ENCODE results near the gene MTR.

Gene MTR

DNA sequence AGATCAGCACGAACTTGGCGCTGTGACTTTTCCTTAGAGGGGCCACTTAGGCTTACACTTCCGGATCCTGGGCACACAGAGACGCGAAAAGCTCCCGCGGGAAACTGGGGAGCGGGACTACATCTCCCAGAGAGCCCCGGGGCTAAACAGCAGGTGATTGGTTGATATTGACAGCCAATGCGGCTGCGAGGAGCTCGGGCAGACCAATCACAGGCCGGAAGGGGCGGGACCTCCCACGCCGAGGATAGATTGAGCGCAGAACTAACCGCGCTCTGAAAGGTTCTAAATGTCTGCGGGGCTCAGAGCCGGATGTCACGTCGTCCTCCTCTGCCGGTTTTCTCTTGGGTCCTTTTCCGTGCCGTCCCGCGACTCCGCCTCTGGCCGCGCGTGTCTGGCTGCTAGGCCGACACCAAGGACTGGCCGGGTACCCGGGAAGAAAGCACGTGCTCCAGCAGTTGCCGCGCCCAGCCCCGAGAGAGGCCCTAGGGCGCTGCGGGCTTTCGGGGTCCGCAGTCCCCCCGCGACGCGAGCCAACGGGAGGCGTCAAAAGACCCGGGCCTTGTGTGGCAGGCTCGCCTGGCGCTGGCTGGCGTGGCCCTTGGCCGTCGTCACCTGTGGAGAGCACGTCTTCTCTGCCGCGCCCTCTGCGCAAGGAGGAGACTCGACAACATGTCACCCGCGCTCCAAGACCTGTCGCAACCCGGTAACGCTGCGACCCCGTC lies at the start of gene MTR:
TSS of gene MTR (plus strand) at position 258 of the 722 bp plus-strand sequence. CDS start at position 670, 412 bp downstream.
- peak; percentile 92 to 96 (median 96) for DNase-seq (ENCODE audit: low read depth in 3 of 3)

DNA sequence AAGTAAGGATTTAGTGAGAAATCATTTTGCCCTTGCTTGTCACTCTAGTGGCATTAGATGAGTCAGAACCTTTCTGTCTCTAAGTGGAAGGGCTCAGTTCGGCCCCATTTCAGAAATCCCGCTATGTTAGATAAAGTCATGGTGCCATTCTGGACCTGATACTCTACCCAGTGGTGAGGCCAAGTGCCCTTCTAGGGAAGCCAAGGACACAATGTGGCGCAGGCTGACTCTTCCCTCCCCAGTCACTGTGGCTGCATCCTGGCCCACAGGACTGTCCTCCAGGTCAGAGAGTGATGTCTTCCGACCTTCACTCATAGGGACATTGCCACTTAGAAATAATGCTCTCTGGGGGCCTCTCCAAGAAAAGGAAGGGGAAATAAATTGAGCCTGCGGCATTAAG lies 48.3 kb upstream of the MTR start:
- no peak for DNase-seq (ENCODE audit: low read depth in 3 of 3)

DNA sequence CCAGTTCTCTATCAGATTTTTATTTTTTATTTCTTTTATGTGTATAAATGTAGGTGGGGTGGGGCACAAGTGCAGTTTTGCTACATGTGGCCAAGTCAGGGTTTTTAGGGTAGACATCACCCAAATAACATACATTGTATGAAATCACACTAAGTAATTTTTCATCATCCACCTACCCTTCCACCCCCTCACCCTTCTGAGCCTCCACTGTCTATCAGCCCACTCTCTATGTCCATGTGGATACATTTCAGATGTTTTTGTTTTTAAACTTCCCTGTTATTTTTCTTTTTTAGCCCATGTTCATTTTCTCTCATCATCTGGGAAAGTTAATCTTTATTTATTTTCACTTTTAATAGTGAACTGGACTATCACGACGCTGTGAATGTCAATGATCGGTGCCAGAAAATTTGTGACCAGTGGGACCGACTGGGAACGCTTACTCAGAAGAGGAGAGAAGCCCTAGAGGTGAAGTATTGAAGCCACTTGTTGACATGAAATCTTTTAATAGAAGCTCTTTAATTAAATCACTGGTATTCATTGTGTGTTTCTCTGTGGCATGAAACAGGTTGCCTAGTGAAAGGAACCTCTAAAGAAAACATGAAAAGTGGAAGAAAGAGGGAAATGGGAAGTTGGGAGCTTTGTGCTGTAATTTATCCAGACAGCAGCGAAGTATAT lies 47.6 kb upstream of the MTR start:
- DNase-seq (ENCODE audit: low read depth in 3 of 3), result no peak

DNA sequence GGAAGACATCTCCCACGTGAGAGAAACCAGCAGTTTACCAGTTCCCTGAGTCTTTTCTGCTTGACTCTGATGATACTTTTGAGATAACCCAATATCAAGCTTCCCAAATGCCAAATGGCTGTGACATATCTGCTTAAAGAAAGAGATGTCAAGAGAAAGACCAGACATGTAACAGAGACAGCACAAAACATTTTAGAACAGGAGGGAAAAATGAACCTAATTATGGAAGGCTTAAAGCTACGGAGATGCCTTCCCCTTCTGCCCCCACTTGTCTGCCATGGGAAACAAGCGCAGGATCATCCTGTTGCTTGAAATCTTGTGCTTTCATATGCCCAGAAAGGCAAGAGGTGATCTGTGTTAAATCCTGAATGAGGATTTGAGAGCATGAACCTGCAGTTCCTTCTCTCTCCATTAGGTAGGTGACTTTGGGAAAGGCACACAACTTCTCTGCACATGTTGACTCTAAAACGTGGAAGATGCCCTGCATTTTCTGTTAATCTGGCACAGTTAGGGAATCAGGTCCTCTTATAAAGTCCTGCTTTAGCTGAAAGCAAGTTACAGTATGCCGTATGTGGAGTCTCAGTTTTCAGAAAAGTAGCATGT lies 46.7 kb upstream of the MTR start:
- DNase-seq (ENCODE audit: low read depth in 3 of 3), result no peak

DNA sequence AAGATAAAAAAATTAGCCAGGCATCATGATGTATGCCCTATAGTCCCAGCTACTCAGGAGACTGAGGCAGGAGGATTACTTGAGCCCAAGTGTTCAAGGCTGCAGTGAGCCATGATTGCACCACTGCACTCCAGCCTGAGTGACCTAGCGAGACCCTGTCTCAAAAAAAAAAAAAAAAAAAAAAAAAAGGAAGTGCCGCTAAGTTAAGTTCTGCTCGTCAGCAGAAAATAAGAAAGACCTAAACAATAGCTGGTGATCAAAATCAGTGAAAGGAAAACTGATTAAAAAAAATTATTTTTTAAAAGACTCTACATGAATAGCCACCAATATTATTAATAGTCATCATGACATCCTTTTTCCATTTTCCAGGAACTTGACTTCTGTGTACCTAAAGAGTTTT lies 44.2 kb upstream of the MTR start:
- no peak for DNase-seq (ENCODE audit: low read depth in 3 of 3)

DNA sequence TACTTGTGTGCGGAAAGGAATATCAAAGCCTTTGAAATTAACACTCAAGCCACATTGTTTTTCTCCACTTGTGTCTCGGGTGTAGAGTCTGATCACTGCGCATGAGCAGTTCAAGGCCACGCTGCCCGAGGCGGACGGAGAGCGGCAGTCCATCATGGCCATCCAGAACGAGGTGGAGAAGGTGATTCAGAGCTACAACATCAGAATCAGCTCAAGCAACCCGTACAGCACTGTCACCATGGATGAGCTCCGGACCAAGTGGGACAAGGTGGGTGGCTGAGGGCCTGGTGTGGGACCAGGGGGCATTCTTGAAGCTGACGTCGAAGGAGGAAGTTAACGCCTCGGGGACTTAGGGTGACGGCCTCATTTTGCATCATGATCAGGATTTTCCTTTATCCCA lies 43.7 kb upstream of the MTR start:
- no peak for DNase-seq (ENCODE audit: low read depth in 3 of 3)

DNA sequence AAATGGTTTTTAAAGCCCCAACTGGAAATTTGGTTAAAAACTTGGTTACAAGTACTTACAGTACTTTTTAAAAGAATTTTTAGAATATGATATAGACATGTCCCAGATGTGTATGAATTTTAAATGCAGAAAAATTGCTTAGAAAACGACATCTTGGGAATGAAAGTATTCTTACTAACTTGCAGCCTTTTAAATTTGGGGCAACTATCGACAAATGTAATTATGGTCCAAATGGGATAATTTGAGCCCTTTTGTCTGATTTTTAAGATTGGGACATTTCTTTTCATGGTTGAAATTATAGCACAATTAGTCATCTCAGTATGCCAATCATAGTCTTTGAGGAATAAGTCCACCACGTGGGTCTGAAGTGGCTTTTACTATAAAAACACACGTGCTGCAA lies 43.2 kb upstream of the MTR start:
- DNase-seq (ENCODE audit: low read depth in 3 of 3), result no peak

DNA sequence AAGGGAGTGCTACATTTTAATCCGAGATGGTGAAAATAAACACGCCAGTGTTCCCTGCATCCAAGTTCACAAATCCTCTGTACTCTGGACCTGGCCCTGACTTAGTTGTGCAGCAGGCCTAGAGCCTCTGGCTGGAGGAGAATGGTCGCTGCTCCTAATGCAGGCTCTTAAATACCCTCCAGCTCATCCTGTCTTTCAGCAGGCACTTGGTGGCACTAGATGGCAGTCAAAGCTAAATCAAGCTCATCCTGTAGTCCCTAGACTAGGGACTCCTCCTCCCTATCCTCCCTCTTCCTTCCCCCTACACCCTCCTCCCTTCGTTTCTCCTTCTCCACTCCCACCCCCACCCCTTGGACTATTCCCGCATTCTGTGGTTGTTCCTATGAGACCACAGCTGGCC lies 41.6 kb upstream of the MTR start:
- DNase-seq (ENCODE audit: low read depth in 3 of 3), result no peak

DNA sequence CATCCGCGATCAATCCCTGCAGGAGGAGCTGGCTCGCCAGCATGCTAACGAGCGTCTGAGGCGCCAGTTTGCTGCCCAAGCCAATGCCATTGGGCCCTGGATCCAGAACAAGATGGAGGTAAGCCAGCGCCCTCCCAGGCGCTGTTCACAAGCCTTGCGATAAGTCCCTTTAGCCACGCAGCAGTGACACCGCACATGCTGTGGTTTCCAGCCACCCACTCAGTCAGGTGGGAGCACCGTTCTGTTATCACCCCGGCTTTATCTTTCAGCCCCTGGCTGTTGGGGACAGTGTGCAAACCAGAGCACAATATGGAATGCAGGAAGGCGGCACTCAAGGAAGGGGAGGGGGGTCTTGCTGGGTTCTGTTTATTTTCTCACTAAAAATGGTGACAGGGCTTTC lies 41.1 kb upstream of the MTR start:
- DNase-seq (ENCODE audit: low read depth in 3 of 3), result no peak

DNA sequence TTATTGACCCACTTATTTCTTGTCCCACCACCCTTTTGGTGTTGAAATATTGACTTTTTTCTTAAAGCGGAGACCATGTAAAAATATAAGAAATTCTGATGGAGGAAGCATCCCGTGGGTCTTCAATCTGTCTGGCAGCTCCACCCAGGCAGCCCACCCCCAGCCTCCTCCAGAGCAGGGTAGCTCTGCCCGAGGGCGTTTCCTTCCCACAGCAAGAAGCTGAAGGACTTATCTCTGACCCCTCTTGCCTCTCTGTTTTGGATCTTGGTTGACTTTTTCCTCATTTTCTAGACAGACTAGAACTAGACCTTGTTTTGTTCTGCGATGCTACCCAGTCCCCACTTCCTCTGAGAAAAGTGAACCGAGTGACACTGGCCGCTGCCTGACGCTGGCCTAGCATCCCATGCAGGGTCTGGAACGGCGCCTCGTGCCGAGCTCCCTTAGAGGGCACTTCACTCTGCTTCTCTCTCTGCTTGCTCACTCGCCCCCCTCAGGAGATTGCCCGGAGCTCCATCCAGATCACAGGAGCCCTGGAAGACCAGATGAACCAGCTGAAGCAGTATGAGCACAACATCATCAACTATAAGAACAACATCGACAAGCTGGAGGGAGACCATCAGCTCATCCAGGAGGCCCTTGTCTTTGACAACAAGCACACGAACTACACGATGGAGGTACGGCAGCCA lies 40.4 kb upstream of the MTR start:
- DNase-seq (ENCODE audit: low read depth in 3 of 3), result no peak

DNA sequence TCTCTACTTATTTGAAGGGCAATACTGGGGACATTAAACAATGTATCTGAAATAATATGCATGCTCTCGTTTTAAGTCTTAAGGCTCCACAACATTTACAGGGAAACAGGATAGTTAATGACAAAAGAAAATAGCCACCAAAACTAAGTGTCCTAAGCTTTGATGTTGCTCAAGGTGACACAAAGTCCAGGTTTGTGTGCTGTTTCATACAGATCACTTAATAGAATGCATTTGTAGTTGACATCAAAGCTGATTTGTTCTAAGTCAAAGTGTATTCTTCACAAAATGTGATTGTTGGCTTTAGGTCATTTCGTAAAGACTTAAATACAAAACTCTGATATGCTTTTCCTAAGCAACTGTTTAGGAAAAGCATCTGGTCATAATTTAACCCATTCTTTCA lies 37.5 kb upstream of the MTR start:
- no peak for DNase-seq (ENCODE audit: low read depth in 3 of 3)

DNA sequence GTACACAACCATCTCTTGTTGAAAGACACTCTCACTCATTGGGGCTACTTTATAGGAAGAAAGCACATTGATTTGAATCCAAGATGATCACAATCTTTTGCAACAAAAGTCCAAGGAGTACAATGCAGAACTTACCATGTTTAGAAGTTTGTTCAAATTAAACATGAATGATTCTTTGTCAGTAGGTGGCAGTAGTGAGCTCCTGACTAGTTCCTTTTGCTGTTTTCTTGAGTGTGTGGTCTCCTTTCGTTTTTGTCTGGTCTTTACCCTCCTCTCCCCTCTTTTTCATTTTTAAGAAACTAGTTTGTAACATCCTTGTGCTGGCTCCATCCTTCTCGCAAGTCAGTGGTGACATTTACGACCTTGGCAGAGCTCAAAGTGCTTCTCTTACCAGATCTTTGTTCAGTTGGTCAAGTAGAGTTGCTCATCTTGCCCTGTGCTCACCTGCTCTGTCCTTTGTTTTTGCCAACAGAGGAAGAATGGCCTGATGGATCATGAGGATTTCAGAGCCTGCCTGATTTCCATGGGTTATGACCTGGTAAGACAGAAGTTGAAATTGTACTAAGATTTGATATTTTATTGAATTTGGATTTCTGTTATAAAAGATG lies 35.7 kb upstream of the MTR start:
- no peak for DNase-seq (ENCODE audit: low read depth in 3 of 3)

DNA sequence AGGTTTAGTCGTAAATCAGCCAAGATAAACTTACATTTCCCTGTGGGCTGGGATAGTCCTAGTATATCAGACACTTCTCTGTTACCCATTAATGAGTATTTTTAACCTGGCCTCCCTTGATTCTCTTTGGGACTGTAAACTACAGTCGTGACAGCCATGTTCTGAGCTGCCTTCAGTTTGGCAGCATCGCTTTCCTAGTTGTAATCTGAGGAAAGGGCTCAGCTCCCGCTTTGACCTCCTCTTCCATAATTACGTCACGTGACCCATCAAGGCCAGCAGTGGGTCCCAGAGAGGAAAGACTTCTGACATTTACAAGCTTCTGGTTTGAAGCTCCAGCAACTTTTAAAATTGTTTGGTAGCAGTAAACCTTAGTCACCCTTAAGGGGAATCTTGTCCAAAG lies 34.6 kb upstream of the MTR start:
- no peak for DNase-seq (ENCODE audit: low read depth in 3 of 3)

DNA sequence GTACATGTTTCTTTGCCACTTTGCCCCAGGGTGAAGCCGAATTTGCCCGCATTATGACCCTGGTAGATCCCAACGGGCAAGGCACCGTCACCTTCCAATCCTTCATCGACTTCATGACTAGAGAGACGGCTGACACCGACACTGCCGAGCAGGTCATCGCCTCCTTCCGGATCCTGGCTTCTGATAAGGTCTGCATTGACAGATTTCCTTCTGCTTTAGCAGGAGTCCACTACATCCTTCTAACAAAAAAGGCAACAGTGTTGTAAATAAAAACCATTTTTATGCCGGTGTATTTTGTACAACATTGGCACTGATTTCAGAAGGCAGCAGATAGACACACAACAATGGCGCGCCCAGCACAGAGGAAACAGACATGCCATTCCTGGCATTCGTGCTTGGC lies 34.1 kb upstream of the MTR start:
- no peak for DNase-seq (ENCODE audit: low read depth in 3 of 3)

DNA sequence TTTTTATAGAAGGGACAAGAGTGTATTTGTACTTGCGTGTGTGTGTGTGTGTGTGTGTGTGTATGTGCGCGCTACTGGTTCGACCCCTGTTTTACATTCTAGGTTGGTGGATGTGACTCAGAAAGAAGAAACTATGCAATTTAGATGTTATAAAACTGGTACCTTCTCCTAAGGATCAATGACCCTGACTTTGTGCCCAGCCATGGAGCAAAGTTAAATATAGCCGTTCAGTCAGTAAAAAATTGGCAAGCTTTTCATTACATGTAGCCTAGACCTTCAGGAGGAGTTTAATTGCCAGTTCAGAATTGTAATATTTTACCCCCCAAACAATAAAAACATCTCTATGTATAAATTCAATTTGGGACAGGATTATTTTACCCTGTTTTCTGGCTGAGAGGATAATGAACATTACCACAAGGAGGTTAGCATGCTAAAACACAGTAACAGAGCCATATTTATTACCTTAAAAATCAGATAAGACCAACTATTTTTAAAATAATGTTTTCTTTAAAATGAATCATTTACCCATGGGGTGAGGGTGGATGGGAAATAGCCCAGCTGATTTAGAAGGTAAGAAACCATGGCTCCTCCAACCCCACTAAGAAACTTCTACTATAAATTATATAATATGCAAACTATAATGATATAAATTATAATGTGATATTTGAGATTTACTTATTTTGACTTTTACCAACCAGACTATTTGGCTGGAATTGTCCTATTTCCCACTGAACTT lies 33.5 kb upstream of the MTR start:
- no peak for DNase-seq (ENCODE audit: low read depth in 3 of 3)

DNA sequence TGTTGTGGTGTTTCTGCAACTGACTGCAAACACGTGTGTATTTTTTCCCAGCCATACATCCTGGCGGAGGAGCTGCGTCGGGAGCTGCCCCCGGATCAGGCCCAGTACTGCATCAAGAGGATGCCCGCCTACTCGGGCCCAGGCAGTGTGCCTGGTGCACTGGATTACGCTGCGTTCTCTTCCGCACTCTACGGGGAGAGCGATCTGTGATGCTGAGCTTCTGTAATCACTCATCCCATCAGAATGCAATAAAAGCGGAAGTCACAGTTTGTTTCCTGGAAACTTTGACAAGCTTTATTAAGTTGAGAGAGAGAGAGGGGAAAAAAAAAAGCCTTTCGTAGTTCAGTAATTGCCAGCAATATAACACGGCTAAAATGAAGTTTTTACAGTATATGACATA lies 32.7 kb upstream of the MTR start:
- DNase-seq (ENCODE audit: low read depth in 3 of 3), result no peak

DNA sequence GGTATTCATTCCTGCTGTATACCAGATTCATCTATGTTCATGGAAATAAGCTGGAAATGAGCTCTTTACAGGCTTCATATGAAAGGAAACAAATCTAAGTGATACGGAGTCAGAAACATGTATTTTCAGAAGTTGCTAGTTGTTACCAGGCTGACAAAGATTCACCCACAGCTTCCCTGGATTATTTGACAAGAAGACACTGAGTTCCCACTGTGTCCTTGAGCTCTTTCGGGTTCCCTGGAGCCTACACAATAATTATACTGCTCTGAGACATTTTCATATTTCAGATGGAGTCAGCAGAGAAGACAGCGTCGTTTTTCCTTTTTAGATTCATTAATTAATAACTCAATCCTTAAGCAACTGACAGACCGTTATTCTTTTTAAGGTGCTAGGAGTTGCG lies 29.3 kb upstream of the MTR start:
- DNase-seq (ENCODE audit: low read depth in 3 of 3), result no peak

DNA sequence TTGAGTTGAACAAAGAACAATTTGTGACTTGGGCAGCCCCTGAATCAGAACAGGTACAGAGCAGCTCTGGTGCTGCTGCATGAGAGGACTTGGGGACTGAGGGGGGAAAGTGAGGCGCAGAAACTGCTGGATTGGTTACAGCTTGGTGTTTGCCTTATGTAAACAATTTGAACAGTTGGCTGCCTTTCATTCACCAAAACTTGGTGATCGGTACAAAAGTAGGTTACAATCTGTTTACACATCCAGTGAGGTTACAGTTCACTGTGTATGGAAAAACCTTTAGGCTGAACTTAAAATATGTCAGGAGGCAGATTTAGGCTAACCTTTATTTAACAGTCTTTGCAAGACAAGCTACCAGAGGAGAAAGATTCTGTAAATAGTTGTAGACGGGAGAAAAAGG lies 28.6 kb upstream of the MTR start:
- DNase-seq (ENCODE audit: low read depth in 3 of 3), result no peak

DNA sequence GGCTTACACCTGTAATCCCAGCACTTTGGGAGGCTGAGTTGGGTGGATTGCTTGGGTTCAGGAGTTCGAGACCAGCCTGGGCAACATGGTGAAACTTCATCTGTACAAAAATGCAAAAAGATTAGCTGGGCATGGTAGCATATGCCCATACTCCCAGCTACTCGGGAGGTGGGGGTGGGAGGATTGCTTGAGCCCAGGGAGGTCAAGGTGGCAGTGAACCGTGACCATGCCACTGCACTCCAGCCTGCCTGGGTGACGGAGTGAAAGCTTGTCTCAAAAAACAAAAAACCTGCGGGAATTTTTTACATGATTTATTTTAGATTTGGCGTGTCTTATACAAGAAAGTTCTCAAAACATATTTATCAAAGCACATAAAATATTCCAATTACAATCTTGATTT lies 27.8 kb upstream of the MTR start:
- DNase-seq (ENCODE audit: low read depth in 3 of 3), result no peak

DNA sequence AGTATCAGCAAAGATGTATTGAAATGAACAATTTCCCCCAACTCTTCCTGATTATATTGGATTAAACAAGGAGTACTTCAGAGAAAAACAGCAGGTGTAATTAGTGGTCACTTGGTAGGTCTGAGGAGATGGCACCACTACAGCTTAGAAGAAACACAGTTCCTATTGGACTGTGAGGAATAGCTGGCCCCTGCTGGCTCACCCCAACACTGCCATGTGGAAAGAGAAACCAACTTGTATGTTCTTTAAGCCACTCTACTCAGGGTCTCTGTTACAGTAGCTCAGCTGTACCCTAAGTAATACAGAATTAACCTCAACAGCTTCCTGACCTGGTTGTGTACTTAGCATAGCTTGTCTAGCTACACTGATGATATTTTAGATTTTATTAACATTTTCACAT lies 26.5 kb upstream of the MTR start:
- no peak for DNase-seq (ENCODE audit: low read depth in 3 of 3)

DNA sequence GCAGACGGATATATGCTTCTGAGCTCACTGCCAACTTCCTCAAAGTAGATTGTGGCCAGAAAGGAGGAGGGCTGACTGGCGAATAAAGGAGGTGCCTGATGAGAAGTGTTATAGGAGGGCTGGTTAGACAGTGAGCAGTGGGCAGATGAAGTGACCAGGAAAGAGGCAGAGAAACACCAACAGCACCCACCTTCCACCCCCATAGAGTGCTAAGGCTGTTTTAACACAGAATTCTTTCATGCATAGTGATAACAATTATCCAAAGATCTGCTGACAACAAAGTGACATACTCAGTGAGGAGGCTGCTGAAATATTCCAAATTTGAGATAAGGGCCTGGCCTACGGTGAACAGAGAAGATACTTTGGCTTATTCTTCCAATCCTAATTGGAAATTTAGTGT lies 21.2 kb upstream of the MTR start:
- DNase-seq (ENCODE audit: low read depth in 3 of 3), result no peak

DNA sequence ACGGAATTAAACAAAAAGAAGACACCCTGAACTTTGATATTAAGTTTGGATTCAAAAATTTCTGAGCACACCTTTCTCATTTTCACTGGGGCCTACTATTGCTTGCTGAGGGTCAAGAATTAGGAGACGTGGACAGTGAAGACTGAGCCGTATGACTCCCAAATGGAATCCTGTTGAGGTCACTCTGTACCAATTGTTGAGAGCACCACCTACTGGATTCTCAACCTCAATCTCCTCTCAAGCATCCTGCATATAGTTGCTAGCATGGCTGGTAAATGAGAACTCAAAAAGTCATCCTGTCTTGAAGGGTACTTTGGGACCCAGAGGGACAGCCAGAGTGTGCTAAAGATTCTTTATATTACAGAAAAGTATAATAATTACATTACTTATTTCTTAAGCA lies 20.2 kb upstream of the MTR start:
- DNase-seq (ENCODE audit: low read depth in 3 of 3), result no peak

All from stimulated activated CD4-positive, alpha-beta T cell treated with anti-CD3 and anti-CD28 coated beads, TNF-alpha, amount 100 ng/mL, for 24 hours (primary cell).